ENCODE results near the gene PGGT1B. TPM values are rescaled to one million over a fixed set of nuclear protein-coding genes. Genes with fewer than 3 reads are reported as not detected.

The PGGT1B gene
- total and polyA plus RNA-seq, 2 donors (not counting 1 experiment from before 2014, with no cell fraction given): 3.8 to 63.4 TPM

GRCh38 chr5:115236599-115236998, 26.1 kb downstream of the PGGT1B start:
- Histone ChIP-seq H3K79me2 (ENCODE audit: control insufficient read depth, insufficient read depth, low read length) (peaks cover 6% of the 10 kb centered on the region), H3K4me3 (ENCODE audit: control extremely low read depth in 1 of 5, extremely low read depth in 1 of 5, insufficient read depth in 1 of 5, low read depth in 2 of 5, low read length in 4 of 5) (no peak overlapping the region), H3K9ac (ENCODE audit: low read length) (no peak overlapping the region), H2AFZ (ENCODE audit: insufficient read depth, low read depth, low read length, poor library complexity, severe bottlenecking) (no peak overlapping the region), H3K36me3 (replicated peaks in 1 of 2; ENCODE audit: control extremely low read depth in 1 of 2, control insufficient read depth in 1 of 2, extremely low read depth in 1 of 2, insufficient read depth in 2 of 2, low read length in 1 of 2) (peaks cover 7 to 65% of the 10 kb centered on the region in 2 experiments), H3K27me3 (replicated peaks in 1 of 4; ENCODE audit: control extremely low read depth in 1 of 4, control insufficient read depth in 3 of 4, insufficient read depth in 4 of 4, low read length in 3 of 4) (no peaks in the 10 kb centered on the region), H3K9me3 (ENCODE audit: control extremely low read depth in 1 of 3, control insufficient read depth in 2 of 3, insufficient read depth in 1 of 3, low read length in 2 of 3) (no peaks in the 10 kb centered on the region), H3K4me1 (ENCODE audit: control insufficient read depth in 2 of 2, insufficient read depth in 2 of 2, low read length in 2 of 2) (no peaks in the 10 kb centered on the region), H3K27ac (ENCODE audit: low read length in 2 of 2) (no peak overlapping the region), H3K4me2 (replicated peaks; ENCODE audit: low read depth, low read length, poor library complexity, severe bottlenecking) (no peak overlapping the region), H4K20me1 (ENCODE audit: control insufficient read depth, insufficient read depth, low read length, poor library complexity, severe bottlenecking) (peaks cover 18% of the 10 kb centered on the region)
- TF ChIP-seq CTCF (IDR thresholded peaks at IDR 0.05) (no peak), EZH2 (IDR thresholded peaks at IDR 0.05; ENCODE audit: borderline replicate concordance, insufficient read depth, low read depth, low read length, poor library complexity, severe bottlenecking) (no peak)
- Mint-ChIP-seq H3K4me3 (no peak overlapping the region), H3K27me3 (no peaks in the 10 kb centered on the region), H3K4me1 (no peaks in the 10 kb centered on the region), H3K27ac (no peak overlapping the region), H3K9me3 (ENCODE audit: insufficient read depth) (no peaks in the 10 kb centered on the region)
- intact Hi-C loops (cut with micrococcal nuclease): no loop called here
- no peak for DNase-seq
- no CpG with 5 or more reads among the region's 2 CpGs for WGBS (ENCODE audit: insufficient coverage)
- POLR2A ChIA-PET: no interaction called here
- no peak for ATAC-seq (ENCODE audit: low read depth)
- CTCF ChIA-PET: interaction anchor here (1.0 kb wide), 1 partner anchor 9 kb away, joined by 3 read pairs; no protein-coding TSS in a partner anchor

GRCh38 chr5:115231598-115231997, 31.1 kb downstream of the PGGT1B start:
- ATAC-seq (ENCODE audit: low read depth) (no peak), DNase-seq (no peak)
- no peak overlapping the region for H3K27ac ChIP-seq (ENCODE audit: low read length in 2 of 2)
- POLR2A ChIA-PET: no interaction called here
- no peaks in the 10 kb centered on the region for H3K79me2 ChIP-seq (ENCODE audit: control insufficient read depth, insufficient read depth, low read length)
- intact Hi-C loops (cut with micrococcal nuclease): no loop called here
- Mint-ChIP-seq H3K27me3 (no peaks in the 10 kb centered on the region), H3K4me1 (peaks cover 8% of the 10 kb centered on the region), H3K9me3 (ENCODE audit: insufficient read depth) (no peaks in the 10 kb centered on the region), H3K27ac (no peak overlapping the region), H3K4me3 (no peak overlapping the region)
- no peak overlapping the region for H3K9ac ChIP-seq (ENCODE audit: low read length)
- H4K20me1 ChIP-seq (ENCODE audit: control insufficient read depth, insufficient read depth, low read length, poor library complexity, severe bottlenecking): peaks cover 6% of the 10 kb centered on the region
- CTCF ChIA-PET: interaction anchor here (0.8 to 1.8 kb wide), 2 partner anchors 91 to 135 kb away, joined by 3 to 5 read pairs; no protein-coding TSS in a partner anchor
- no peaks in the 10 kb centered on the region for H3K4me1 ChIP-seq (ENCODE audit: control insufficient read depth in 2 of 2, insufficient read depth in 2 of 2, low read length in 2 of 2)
- no peak overlapping the region for H3K4me2 ChIP-seq (replicated peaks; ENCODE audit: low read depth, low read length, poor library complexity, severe bottlenecking)
- TF ChIP-seq EZH2 (IDR thresholded peaks at IDR 0.05; ENCODE audit: borderline replicate concordance, insufficient read depth, low read depth, low read length, poor library complexity, severe bottlenecking): no peak
- no peak for TF ChIP-seq CTCF (IDR thresholded peaks at IDR 0.05)
- WGBS (ENCODE audit: insufficient coverage): no CpG with 5 or more reads among the region's 4 CpGs
- H3K4me3 ChIP-seq (ENCODE audit: control extremely low read depth in 1 of 5, extremely low read depth in 1 of 5, insufficient read depth in 1 of 5, low read depth in 2 of 5, low read length in 4 of 5): no peak overlapping the region
- no peaks in the 10 kb centered on the region for H3K27me3 ChIP-seq (replicated peaks in 1 of 4; ENCODE audit: control extremely low read depth in 1 of 4, control insufficient read depth in 3 of 4, insufficient read depth in 4 of 4, low read length in 3 of 4)
- no peaks in the 10 kb centered on the region for H3K9me3 ChIP-seq (ENCODE audit: control extremely low read depth in 1 of 3, control insufficient read depth in 2 of 3, insufficient read depth in 1 of 3, low read length in 2 of 3)
- H2AFZ ChIP-seq (ENCODE audit: insufficient read depth, low read depth, low read length, poor library complexity, severe bottlenecking): no peak overlapping the region
- peaks cover 0 to 69% of the 10 kb centered on the region in 2 experiments for H3K36me3 ChIP-seq (replicated peaks in 1 of 2; ENCODE audit: control extremely low read depth in 1 of 2, control insufficient read depth in 1 of 2, extremely low read depth in 1 of 2, insufficient read depth in 2 of 2, low read length in 1 of 2)

Measured in B cell (primary cell).